ELR (cell line): ENCODE results near the gene LACC1.
A peak's percentile ranks its signal among the peaks of the same experiment; 100 is the strongest.

ENCODE experiments used
- DNase-seq: peaks from one replicate; pipeline ENCODE4 v3.0.0-alpha.2; 2015; ENCODE audit warnings: low read depth

The LACC1 gene

DNA sequence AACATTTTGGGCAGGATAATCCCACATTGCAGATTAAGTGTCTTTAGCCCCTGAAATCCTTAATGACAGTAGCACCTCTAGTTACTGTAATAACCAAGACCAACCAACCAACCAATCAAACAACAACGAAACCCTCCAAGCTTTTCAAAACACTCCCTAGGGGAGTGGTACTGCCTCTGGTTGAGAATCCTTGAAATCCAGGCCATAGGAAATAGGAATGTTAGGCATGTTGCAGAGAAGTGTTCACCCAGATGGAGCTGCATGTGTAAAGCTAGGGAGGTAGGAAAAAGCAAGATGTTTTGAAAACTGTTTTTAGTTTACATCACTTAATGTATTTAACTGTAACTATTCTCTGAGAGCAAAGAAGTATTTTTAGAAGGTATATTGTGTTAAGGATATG lies 4.5 kb downstream of the LACC1 start:
- DNase-seq, result no peak

DNA sequence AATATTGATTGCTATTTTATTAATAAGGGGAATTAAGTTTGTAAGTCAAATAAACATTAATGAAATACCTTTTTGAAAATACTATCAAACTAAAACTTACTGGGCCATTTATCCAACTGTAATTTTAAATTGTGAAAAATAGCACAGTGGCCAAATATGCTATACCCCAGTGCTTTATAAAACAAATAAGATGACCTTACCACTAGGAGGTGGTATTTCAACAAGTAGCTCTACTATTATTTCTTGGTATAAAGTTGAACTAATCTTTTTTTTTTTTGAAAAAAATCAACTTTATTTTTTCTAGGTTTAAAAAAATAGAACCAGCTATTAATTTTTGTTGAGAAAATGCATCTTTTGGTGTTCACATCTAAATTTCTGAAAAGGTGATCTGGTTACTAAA lies 14.7 kb downstream of the LACC1 start:
- peak; percentile 48 for DNase-seq

DNA sequence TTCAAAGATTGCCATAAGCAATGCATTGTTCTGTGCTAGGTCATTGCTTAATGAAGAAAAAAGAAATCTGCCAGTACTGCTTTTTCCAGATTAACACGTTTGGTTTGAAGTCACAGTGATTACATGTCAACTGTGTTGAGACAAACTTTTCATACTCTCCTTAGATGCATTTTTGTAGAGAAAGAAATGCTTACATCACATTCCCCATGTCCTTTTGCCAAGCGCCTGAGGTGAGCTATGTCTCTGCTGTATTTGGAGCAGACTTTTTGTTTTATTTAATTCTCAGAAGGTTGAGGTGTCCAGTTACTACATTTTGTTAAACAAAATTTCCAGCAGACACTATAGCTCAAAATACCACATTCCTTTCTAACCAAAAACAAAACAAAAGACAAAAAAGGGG lies 16.2 kb downstream of the LACC1 start:
- DNase-seq, result no peak

DNA sequence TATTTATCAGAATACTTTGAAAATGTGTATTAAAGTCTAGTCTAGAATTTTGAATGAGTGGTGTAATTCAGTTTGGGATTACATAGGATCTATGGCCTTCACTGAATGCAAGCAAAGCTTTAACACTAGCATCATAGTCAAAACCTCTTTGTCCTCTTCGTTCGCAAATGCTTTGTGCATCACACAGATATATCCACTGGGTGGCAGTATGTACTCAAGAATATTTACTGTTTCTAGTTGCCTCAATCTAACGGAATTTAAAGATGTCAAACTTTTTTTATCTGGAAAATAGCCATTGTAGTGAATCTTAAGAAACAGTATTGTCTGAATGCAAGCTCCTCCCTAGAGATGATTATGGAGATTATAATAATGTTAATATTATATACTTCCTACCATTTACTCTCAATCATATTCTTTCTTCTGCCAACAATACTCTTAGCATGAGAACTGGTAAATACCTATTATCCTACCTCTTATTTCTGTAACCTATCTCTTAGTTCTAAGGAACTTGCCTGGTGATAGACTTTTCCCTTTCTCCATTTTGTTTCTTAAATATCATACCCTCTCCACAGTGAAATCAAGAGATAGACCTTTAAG lies 25.8 kb downstream of the LACC1 start:
- peak; percentile 77 for DNase-seq

DNA sequence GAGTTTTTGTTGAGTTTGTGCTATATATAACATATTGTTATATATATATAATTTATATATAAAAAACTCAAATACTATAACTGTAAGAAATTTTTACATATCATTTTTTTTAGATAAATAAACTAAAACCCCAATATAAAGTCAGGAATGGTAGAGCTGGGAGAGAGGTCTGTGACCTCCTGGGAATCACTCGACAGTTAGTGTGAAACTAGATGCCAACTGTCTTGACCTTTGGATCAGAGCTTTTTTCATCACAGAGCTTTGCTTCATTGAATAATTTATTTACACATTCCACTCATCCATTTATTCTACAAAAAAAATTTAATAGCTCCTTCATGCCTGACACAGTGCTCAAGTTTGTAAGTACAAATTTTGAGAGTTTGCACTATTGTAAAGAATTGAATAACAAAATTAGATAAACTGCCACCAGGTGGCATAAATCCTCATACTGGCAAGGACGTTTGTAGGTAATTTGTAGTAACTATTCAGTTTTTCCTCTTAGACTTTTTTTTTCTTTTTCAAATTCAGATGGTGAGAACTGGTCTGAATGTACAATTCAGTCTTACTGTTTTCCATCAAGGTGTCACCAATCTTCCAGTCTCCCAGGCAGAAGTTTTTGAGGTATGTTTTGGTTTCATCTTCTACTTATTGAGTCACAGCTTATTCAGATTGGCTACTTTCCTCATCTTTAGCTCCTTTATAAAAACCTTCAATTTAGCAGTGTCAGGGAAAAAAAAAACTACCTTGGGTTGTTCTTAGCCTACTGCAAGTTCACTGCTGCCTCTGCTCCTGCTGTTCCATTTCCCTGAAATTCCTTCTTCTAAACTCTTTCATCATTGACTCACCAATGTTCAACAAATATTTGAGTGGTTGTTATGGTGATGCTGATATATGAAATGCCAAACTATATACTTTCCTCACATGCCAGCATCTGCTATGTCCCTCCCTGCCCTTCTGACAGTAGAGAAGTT lies 28.7 kb downstream of the LACC1 start:
- DNase-seq, result peak; percentile 83

DNA sequence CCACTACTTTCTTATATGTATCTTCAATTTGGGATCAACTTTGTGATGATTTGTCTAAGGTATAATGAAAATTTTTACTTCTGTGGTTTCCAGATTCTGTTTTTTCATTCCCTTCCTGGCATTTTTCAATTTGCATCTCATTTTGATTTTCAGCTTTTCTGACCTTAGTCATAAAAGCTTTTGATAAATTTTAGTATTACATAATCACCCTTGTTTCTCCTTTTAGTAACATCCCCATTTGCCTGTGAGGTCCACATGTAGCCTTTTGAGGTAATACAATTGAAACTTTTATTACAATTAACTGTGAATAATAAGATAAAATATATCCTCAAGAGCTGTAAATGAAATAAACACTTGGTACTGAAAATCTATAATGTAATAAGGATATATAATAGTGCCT lies 31.2 kb downstream of the LACC1 start:
- DNase-seq, result no peak

DNA sequence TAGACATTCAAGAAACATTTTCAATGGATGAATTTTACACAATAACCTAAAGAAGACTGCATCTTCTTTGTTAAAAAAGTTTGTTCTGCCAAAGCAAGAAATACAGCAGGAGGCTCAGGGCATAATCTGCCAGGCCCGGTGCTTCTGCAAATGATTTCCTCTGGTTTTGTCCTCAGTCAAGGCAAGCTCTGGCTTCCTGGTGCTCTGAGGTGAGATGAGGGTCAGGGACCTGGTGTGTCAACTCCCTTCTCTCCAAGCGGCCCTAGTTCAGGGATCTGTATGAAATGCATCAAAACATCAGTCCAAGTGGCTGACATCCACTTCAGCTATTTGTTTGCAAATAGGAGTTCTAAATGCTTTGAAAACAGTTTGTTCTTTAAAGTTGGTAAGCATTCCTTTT lies 31.6 kb downstream of the LACC1 start:
- no peak for DNase-seq

DNA sequence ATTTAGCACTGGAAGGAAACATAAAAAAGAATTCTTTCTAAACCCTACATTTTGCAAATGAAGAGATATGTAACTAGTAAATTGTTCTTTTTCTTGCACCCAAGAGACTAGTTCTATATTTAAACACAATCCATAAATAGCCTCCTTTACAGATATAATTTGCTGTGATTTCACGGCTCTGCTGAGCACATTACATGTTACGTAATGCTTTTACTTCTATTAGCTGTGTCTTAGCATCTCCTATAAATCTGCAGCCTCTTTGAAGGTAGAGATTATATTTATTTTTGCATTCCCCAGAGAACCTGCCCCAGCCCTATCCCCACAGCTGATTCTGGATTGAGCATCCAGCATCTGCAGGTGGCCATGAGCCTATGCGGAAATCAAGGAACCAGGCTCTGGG lies 32.2 kb downstream of the LACC1 start:
- DNase-seq, result no peak

DNA sequence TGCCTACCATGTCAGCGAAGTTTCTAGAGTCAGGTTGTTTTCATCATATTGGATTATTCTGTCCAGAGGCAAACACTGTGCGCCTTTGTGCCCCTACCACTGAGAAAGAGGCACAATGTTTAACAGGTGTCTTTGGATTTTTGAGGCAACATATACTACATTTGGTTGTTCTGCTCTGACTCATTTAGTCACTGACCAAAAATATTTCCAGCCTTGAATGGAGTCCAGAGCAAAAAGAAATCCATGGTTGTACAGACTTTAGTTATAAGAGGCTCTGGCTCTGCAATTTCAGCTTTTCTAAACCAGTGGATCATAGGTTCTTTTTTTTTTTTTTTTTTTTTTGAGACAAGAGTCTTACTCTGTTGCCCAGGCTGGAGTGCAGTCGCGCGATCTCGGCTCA lies 35.7 kb downstream of the LACC1 start:
- no peak for DNase-seq

DNA sequence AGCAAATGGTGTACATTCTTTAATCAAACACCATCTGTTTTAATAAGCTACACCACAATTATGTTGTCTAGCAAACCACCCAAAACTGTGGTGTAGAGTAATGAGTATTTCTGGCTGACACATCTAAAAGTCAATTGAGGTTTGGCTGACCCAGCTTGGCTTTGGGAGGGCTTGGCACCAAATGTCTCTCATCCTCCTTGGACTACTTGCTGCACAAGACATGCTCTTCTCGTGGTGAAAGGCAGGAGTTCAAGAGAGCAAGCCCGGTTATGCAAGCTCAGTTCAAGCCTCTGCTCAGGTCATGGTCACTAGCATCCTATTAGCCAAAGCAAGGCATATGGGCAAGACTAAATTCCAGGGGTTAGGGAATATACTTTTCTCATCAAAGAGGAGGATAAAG lies 37.1 kb downstream of the LACC1 start:
- DNase-seq, result no peak

DNA sequence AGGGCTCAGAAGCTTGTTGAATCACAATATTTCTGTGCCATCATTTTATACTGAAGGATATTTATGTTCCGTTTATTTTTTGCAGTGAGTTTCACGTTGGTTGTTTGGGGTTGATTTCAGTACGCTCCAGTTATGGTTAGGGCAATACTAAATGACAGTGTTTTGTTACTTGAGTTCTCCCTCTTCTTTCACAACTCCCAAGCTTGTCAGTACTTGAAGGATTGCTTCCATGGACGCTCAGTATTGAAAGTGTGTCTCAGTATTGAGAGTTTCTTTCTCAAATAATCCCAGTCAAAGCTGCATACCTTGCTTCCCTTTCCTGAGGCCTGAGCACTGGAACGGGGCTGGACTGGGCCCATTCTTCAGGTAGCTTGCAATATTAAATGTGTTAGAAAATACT lies 38.9 kb downstream of the LACC1 start:
- DNase-seq, result no peak

DNA sequence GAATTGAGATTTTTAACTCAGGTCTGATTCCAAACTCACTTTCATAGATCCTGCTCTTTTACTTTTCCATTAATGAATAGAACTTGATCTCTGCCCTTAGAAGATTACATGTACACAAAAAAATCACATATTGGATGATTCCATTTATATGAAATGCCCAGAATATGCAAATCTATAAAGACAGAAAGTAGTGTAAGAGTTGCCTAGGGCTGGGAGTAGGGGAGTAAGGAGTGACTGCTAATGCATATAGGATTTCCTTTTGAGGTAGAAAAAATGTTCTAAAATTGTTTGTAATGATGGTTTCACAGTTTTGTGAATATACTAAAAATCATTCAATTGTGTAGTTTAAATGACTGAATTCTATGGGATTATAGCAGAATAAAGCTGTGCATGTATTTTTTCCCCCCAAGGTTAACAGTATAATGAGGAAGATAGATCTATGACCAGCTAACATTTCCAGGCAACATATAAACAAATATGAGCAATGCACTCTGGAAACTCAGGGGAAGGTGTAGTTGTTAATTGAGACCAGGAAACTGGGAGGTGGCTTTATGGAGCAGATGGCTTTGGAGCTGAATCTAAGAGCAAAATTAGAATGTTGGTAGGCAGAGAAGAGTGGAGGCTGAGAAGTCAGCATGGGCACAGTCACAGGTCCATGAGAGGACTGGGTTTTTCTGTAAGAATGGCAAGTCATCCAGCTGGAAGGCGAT lies 41.4 kb downstream of the LACC1 start:
- DNase-seq, result no peak

DNA sequence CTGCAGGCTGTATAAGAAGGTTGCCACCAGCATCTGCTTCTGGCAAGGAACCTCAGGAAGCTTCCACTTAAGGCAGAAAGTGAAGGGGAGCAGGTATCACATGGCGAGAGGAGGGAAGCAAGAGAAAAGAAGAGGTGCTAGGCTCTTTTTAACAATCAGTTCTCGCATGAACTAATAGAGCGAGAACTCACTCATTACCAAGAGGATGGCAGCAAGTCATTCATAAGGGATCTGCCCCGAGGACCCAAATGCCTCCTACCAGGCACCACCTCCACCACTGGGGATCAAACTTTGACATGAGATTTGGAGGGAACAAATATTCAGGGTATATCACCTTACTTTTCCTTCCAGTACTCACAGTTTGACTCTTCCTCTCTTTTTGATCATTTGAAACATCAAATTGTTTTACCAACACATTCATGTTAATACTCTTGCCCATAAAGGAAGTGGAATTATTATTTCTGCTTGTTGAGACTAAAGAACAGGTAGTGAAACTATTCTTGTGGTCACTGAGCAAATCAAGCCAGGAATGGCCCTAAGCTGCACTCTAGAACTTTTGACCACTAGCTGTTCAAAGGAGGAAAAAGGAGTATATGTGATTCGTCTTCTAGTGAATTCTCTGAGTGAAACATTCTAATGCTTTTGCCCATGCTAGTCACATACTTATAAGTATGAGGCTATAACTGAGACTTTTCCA lies 45.0 kb downstream of the LACC1 start:
- DNase-seq, result no peak

DNA sequence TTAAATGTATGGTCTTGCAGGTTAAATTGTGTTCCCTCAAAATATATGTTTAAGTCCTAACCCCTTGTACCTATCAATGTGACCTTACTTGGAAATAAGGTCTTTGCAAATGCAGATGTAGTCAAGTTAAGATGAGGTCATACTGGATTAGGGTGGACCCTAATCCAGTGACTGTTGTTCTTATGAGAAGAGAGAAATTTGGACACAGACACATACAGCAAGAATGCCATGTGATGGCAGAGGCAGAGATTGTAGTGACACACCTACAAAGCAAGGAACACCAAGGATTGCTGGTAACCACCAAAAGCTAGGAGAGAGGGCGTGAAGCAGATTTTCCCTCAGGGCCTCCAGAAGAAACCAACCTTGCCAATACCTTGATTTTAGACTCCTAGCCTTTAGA lies 50.2 kb downstream of the LACC1 start:
- DNase-seq, result no peak

DNA sequence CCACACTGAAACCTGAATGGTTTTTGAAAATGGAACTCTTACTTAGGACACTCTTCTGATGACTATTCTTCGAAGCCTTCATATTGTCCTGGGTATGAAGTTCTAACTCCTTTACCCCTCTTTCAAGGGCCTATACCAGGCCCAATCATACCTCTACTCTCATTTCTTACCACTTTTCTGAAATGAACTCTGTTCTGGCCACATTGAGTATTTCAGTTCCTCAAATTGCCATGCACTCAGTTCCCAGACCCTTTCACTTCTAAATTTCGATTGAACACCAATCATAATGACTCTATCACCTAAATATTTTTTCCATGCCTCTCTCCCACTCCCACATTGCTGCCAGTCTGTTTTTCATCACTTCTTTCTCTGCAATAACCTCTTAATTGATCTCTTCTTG lies 53.7 kb downstream of the LACC1 start:
- no peak for DNase-seq

DNA sequence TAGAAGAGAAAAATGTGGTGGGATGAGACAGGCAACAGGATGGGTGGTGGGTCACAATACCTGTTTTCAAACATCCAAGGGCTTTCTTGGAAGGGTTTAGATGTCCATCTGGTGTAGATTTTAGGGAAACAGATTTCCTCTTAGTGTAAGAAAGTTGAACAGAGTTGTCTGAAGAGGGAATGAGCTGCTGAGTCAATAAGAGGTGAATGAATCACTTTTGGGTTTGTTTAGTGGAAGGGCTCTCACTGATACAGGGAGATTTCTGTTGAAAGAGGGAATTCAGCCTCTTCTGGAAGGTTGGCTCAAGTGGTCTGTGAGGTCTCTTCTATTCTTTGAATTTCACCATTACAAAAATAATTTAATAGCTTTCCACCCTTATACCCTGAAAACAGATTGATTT lies 54.6 kb downstream of the LACC1 start:
- peak; percentile 36 for DNase-seq

DNA sequence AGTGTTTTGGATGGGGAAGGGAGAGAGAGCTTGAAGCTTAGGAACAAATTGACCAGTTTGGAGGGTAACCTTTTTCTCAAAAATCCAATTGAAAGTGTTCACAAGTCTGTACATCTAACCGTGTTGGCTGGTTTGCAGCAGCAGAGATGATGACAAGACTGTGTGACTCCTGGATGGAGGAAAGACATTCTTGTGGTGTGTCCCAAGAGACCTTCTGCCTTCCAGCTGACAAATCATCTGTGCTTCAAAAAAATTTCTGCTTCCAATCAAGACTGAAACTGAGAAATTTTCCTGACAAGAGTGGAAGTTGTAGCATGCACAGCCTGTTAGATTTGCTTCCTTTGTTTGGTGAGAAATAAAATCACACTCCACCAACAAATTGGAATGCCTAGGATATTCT lies 56.2 kb downstream of the LACC1 start:
- no peak for DNase-seq

DNA sequence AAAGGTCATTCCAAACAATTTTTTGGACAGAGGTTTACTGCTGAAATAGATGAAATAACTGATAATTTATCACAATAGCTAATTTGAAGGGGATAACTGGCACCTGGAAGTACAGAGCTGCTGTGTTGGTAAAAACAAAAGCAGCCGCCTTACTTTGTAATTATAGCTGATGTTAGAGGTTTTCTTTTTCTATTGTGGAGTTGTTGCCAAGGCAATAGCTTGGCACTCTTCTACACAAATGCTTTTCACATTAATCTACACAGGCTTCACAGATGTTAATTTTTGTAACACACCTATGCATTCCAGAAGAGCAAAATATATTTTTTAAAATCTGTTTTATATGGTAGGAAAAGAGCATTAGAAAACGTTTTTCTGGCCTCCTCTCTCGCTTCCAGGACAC lies 56.9 kb downstream of the LACC1 start:
- no peak for DNase-seq

DNA sequence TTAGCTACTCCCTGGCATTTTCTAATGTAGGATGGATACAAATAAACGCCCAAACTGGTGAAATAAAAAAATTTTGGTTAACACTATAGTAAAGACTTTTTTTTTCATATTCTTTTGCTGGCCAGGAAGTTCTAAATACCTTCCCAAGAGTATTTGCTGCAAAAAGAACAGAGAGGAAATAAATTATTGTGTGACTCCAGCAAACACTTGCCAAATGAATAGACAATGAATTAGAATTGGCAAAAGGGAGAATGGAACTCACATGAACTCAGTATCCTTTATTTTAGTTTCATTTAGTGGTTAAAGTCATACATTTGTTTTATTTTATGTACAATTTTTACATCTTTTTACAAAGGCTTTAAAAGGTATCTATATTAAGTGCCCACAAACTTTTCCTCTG lies 58.1 kb downstream of the LACC1 start:
- no peak for DNase-seq

DNA sequence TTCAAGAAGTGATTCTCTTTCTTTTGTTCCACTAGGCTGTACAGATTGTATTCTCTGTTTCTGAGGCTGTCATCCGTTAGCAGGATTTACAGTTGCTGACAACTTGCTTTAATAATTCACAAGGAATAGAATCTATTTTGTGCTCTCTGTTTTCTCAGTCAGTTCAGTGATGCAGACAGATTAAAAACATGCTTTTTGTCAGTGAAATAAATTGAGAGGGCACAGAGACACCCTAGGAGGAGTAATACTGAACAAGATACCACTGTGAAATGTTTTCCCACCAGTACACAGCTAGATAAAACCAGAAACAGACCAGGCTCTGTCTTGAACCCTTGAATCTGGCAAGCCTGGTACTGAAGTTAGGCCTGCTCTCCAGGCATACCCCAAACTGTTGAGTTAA lies 58.7 kb downstream of the LACC1 start:
- no peak for DNase-seq

DNA sequence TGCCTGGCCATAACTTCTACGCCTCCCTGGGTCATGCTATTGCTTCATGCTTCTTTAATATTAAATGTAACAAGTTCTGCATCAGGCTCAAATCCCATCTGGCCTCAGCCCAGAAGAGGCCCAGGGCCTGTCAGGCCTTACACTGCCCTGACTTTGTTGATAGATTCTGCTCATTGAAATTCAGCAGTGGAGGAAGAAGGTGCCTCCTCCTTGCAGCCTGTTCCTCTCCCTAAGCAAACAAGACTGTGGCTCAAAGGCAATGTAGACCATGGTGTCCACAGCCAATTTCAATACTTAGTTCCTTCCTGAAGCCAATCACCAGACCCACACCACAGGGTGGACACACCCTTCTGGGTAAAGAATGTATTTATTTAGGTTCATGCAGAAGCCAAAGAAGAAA lies 59.4 kb downstream of the LACC1 start:
- no peak for DNase-seq

DNA sequence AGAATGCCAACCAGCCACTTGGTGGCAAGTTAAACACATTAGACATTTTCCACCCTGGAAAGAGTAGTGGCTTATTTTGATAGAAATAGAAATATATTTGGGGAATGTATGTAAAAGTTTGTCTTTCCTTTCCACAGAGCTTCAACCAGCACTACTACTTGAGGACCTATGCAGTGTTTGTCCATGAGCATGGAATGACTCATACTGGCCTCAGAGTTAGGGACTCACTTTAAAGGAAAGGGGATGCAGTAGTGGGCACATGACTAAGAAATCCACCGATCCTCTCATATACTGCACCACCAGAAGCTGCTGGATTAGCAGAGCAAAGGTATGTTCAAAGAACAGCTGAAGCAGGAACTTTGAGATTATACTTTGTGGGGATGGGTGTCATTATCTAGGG lies 62.6 kb downstream of the LACC1 start:
- DNase-seq, result peak; percentile 66
